Right atrium auricular region (tissue), 2 donors: ENCODE data around the gene TMEM187. TPM values are rescaled to one million over a fixed set of nuclear protein-coding genes. Genes with fewer than 3 reads are reported as not detected.
"Not testable (repeated sequence)": the region's sequence is repeated elsewhere in the genome, so short reads cannot be mapped to it uniquely, and the experiment has no call there.

Source experiments
- DNase-seq: peaks from one replicate; pipeline ENCODE4 v3.0.0-alpha.2; 2019; ENCODE audit warnings: low spot score
- H3K27ac ChIP-seq, 2 donors: fragments of 200-600 bp; sonication (generic); 1 replicate in 1 of 2; 2 replicates in 1 of 2; pipeline ENCODE4 v1.5.1; 2016 to 2019
- H3K27me3 ChIP-seq, 2 donors: fragments of 200-600 bp; sonication (generic); one replicate each; pipeline versions ENCODE4 v1.5.1 to v1.6.0; 2017 to 2019
- H3K36me3 ChIP-seq: fragments of 200-600 bp; sonication (generic); one replicate; pipeline ENCODE4 v1.5.1; 2016
- H3K4me1 ChIP-seq, 2 donors: fragments of 200-600 bp; sonication (generic); one replicate each; pipeline versions ENCODE4 v1.5.1 to v1.6.0; 2017 to 2019
- H3K4me3 ChIP-seq, 2 donors: fragments of 200-600 bp; sonication (generic); 1 replicate in 1 of 2; 2 replicates in 1 of 2; pipeline ENCODE4 v1.5.1; 2017 to 2019; ENCODE audit warnings: mild to moderate bottlenecking in 1 of 2, moderate library complexity in 1 of 2
- H3K9me3 ChIP-seq, 2 donors: fragments of 200-600 bp; sonication (generic); one replicate each; pipeline ENCODE4 v1.5.1; 2019
- total RNA-seq, 2 donors: library from RNA; depleted of rRNA; stranded (reverse); fragments of >200 nt; gene quantifications; one replicate each; pipeline ENCODE4 v1.1.0, GENCODE V29; 2016
- TF ChIP-seq, protein P1 (sequence below), 2 donors: fragments of 200-600 bp; sonication (generic); IDR thresholded peaks; one replicate each; pipeline ENCODE4 v1.5.1; 2019; ENCODE audit warnings: antibody characterized with exemption in 2 of 2

The TMEM187 gene
- total RNA-seq, 2 donors from 2014 or later, result 4.7 to 6.4 TPM

DNA sequence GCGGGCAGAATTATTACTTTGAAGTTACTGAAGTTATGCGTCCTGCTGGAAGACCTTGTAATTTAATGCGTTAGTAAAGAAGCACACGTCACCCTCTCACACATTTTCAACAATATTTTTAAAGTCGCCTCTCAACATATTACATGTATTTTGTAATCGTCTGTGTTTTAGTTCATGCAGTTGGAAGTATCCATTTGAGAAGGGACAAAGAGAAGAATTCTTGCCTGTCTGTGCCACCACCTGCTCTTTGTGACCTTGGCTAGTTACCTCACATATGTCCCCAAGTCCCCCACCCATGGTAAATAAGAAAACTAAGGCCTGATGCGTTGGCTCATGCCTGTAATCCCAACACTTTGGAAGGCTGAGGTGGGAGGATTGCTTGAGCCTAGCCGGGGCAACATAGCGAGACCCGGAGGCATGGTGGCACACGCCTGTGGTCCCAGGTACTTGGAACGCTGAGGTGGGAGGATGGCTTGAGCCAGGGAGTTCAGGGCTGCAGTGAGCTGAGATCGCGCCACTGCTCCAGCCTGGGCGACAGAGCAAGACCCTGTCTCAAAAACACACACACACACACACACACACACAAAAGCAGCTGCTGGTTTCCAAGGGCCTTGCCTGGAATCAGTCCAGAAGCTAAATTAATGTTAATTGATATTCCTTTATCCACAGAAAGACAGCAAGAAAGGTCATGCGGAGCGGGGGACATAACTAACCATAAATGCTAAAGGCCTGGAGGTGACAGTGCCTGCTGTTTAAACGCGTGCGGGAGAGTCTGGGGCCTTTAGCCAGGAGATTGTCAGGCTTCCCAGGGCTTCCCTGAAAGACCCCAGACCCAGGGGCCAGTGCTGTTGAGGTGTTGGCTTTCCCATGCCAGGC is 811 bp downstream of the TMEM187 start:
- Histone ChIP-seq H3K4me1 (peaks cover 0 to 36% of the 10 kb centered on the region in 2 donors), H3K27me3 (no peaks in the 10 kb centered on the region), H3K27ac (peak overlapping the region; percentile 97 to 99), H3K36me3 (no peaks in the 10 kb centered on the region), H3K4me3 (peak overlapping the region; percentile 68 to 71), H3K9me3 (no peaks in the 10 kb centered on the region)
- TF ChIP-seq, protein P1, sequence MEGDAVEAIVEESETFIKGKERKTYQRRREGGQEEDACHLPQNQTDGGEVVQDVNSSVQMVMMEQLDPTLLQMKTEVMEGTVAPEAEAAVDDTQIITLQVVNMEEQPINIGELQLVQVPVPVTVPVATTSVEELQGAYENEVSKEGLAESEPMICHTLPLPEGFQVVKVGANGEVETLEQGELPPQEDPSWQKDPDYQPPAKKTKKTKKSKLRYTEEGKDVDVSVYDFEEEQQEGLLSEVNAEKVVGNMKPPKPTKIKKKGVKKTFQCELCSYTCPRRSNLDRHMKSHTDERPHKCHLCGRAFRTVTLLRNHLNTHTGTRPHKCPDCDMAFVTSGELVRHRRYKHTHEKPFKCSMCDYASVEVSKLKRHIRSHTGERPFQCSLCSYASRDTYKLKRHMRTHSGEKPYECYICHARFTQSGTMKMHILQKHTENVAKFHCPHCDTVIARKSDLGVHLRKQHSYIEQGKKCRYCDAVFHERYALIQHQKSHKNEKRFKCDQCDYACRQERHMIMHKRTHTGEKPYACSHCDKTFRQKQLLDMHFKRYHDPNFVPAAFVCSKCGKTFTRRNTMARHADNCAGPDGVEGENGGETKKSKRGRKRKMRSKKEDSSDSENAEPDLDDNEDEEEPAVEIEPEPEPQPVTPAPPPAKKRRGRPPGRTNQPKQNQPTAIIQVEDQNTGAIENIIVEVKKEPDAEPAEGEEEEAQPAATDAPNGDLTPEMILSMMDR (IDR thresholded peaks at IDR 0.05), result no peak
- no peak for DNase-seq

DNA sequence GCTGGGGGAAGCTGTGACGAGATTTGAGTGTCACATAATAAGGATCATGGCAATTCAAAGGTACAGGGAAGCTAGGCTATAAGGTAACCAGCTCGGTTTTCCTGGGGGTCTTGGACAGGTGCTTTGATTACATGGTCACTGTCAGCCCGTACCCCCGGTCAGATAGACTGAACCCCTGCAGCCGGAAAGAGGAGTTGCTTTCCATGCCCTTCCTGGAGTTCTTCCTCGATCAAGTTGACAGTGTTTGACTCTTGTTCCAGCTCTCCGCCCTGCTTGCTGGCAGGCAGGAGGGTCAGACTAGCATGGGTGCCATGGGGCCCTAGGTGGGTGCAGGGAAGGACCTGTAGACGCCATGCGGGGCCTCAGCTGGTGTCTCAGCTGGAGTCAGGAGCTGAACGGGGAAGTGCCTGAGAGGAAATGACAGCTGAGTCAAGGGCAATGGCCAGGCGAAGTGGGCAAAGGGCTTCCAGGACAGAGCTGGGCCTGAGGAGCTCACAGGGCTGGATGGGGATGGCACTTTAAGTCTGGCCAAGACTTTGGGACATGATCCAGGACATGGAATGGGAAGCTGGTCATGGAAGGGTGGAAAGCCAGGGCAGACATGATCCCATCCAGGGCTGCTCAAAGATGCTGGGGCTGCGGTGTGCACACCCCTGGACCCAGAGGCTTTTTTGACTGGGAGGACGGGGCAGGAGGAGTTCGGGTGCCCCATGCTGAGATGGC is 1.6 kb downstream of the TMEM187 start:
- Histone ChIP-seq H3K27me3 (no peaks in the 10 kb centered on the region), H3K4me3 (no peak overlapping the region), H3K27ac (peak overlapping the region; percentile 97 to 99), H3K9me3 (no peaks in the 10 kb centered on the region), H3K4me1 (peaks cover 0 to 28% of the 10 kb centered on the region in 2 donors), H3K36me3 (no peaks in the 10 kb centered on the region)
- TF ChIP-seq, protein P1 (IDR thresholded peaks at IDR 0.05), result no peak
- no peak for DNase-seq

DNA sequence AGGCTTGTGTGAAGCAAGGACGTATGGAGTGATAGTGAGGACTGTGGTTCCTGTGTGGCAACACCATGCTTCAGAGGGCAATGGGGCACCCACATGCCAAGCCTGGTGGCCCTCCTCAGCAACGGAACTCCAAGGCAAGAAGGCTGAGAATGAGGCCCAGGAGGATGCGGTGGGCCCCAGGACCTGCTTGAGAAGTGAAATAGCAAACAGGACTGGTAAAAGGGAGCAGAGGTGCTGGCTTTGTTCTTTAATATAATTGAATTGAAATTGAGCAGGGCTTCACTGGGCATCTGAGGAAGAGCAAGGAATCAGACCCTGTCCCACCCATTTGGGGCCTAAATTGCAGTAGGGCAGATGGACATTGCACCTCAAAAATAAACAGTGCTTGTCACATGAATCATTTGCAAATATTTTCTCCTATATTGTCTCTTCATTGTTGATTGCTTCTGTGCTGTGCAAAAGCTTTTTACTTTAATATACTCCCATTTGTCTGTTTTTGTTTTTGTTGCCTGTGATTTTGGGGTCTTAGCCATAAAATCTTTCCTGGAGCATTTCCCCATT is 2.3 kb downstream of the TMEM187 start:
- Histone ChIP-seq H3K4me1 (peaks cover 0 to 22% of the 10 kb centered on the region in 2 donors), H3K27ac (peak overlapping the region; percentile 97 to 99), H3K4me3 (no peak overlapping the region), H3K9me3 (no peaks in the 10 kb centered on the region), H3K36me3 (no peaks in the 10 kb centered on the region), H3K27me3 (no peaks in the 10 kb centered on the region)
- no peak for DNase-seq
- TF ChIP-seq, protein P1 (IDR thresholded peaks at IDR 0.05), result no peak

DNA sequence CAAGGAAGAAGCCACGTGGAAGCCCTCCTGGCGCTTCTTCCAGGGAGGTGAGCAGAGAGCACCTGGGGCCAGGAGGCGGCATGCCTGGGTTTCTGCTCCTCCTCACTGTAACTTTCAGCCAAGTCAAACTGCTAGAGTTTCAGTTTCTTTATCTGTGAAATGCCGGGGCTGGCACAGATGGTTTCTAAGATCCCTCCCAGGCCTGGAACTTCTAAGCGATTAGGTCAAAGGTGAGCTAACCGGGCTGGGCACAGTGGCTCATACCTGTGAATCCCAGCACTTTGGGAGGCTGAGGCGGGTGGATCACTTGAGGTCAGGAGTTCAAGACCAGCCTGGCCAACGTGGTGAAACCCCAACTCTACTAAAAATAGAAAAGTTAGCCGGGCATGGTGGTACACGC is 7.8 kb downstream of the TMEM187 start:
- H3K9me3 ChIP-seq, DNase-seq, H3K27me3 ChIP-seq: not testable (repeated sequence)

DNA sequence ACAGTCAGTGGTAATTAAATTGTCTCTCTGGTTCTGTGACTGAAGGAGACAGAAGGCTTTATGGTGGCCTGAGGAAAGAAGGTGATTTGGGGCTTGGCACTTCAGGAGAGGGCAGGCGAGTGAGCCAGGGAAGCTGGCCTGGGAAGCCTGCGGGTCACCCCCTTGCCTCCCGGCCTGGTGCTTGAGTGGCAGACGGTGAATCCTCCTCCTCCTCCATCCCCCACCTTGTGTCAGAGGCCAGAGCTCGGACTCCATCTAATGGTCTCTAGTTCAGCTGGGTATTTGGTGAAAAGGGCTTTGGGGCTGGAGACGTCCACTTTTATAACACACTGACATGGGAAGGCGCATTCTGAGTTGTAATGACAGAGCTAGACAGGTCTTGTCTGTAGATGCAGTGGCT is 8.7 kb downstream of the TMEM187 start:
- H3K4me3 ChIP-seq, result no peak overlapping the region
- no peak overlapping the region for H3K27ac ChIP-seq
- TF ChIP-seq, protein P1 (IDR thresholded peaks at IDR 0.05), result no peak
- no peaks in the 10 kb centered on the region for H3K4me1 ChIP-seq
- no peak for DNase-seq
- H3K27me3 ChIP-seq, result no peaks in the 10 kb centered on the region
- H3K36me3 ChIP-seq, result no peaks in the 10 kb centered on the region
- no peaks in the 10 kb centered on the region for H3K9me3 ChIP-seq

More for the DNA sequence above, 7.8 kb downstream of the TMEM187 start:
- H3K4me1 ChIP-seq, H3K36me3 ChIP-seq, H3K4me3 ChIP-seq, H3K27ac ChIP-seq: not testable (repeated sequence)
